HEK293T (cell line): ENCODE data around the gene OTUB2.

Experiments
- CTCF ChIA-PET: fragments of 350-600 bp; formaldehyde crosslinking; extraction: SDS; loops from one replicate; lab custom pipeline; 2021; ENCODE audit warnings: antibody characterized with exemption, inconsistent platforms; lab: Yijun Ruan, JAX
- POLR2A ChIA-PET: fragments of 350-600 bp; formaldehyde crosslinking; extraction: SDS; loops from one replicate; lab custom pipeline; 2020; ENCODE audit warnings: antibody characterized with exemption, inconsistent platforms; lab: Yijun Ruan, JAX
- DNase-seq: peaks from one replicate; pipeline ENCODE4 v3.0.0; 2012; ENCODE audit warnings: mixed read lengths; ENCODE audit errors: extremely low spot score
- ARNT ChIP-seq: fragments of 450-650 bp; IDR thresholded peaks from 2 replicates; pipeline ENCODE4 v1.6.1; 2017; ENCODE audit warnings: mild to moderate bottlenecking
- BHLHE40 ChIP-seq: fragments of 450-650 bp; IDR thresholded peaks from 2 replicates; pipeline ENCODE4 v1.6.1; 2016; ENCODE audit warnings: mild to moderate bottlenecking, moderate library complexity, borderline replicate concordance
- CTBP1 ChIP-seq: fragments of 450-650 bp; IDR thresholded peaks from 2 replicates; pipeline ENCODE4 v1.6.1; 2016; ENCODE audit warnings: borderline replicate concordance
- ELF4 ChIP-seq: fragments of 450-650 bp; IDR thresholded peaks from 2 replicates; pipeline ENCODE4 v1.6.1; 2017; ENCODE audit warnings: antibody characterized with exemption
- FOXA1 ChIP-seq: fragments of 450-650 bp; IDR thresholded peaks from 2 replicates; pipeline ENCODE4 v1.6.1; 2016; ENCODE audit warnings: mild to moderate bottlenecking
- FOXK2 ChIP-seq: fragments of 450-650 bp; IDR thresholded peaks from 2 replicates; pipeline ENCODE4 v1.6.1; 2016; ENCODE audit warnings: mild to moderate bottlenecking
- FOXM1 ChIP-seq: fragments of 450-650 bp; IDR thresholded peaks from 2 replicates; pipeline ENCODE4 v1.6.1; 2017; ENCODE audit warnings: mild to moderate bottlenecking, borderline replicate concordance
- HDGF ChIP-seq: fragments of 450-650 bp; IDR thresholded peaks from 2 replicates; pipeline ENCODE4 v1.6.1; 2017; ENCODE audit warnings: antibody characterized with exemption, borderline replicate concordance
- L3MBTL2 ChIP-seq: fragments of 450-650 bp; conservative IDR thresholded peaks from 2 replicates; pipeline ENCODE4 v1.6.1; 2016; ENCODE audit warnings: mild to moderate bottlenecking
- LEF1 ChIP-seq: fragments of 450-650 bp; IDR thresholded peaks from 2 replicates; pipeline ENCODE4 v1.6.1; 2017; ENCODE audit warnings: mild to moderate bottlenecking, borderline replicate concordance
- NFRKB ChIP-seq: fragments of 450-650 bp; IDR thresholded peaks from 2 replicates; pipeline ENCODE4 v1.6.1; 2016; ENCODE audit warnings: mild to moderate bottlenecking, moderate library complexity
- SP1 ChIP-seq: fragments of 450-650 bp; IDR thresholded peaks from 2 replicates; pipeline ENCODE4 v1.6.1; 2017
- SUZ12 ChIP-seq: fragments of 450-650 bp; IDR thresholded peaks from 2 replicates; pipeline ENCODE4 v1.6.1; 2016; ENCODE audit warnings: mild to moderate bottlenecking
- TARDBP ChIP-seq: fragments of 450-650 bp; IDR thresholded peaks from 2 replicates; pipeline ENCODE4 v1.6.1; 2016
- ZNF384 ChIP-seq: fragments of 450-650 bp; IDR thresholded peaks from 2 replicates; pipeline ENCODE4 v1.6.1; 2016
- TF ChIP-seq, protein P1 (sequence below): fragments of 450-650 bp; IDR thresholded peaks from 2 replicates; pipeline ENCODE4 v1.6.1; 2016

OTUB2 gene

GRCh38 chr14:94030571-94030970 lies 4.4 kb downstream of the OTUB2 start:
- no peak for DNase-seq
- ChIA-PET CTCF (no interaction called here), POLR2A (no interaction called here)
- no peak for TF ChIP-seq ZNF384
- no peak for TF ChIP-seq L3MBTL2
- TF ChIP-seq ARNT = no peak
- TF ChIP-seq NFRKB = no peak
- no peak for TF ChIP-seq FOXM1

- POLR2A ChIA-PET = no interaction called here
- no peak for TF ChIP-seq CTBP1
- no peak for TF ChIP-seq ELF4
- CTCF ChIA-PET = no interaction called here
- no peak for DNase-seq
These were observed 5.2 kb downstream of the OTUB2 start for GRCh38 chr14:94031161-94031882.

DNA sequence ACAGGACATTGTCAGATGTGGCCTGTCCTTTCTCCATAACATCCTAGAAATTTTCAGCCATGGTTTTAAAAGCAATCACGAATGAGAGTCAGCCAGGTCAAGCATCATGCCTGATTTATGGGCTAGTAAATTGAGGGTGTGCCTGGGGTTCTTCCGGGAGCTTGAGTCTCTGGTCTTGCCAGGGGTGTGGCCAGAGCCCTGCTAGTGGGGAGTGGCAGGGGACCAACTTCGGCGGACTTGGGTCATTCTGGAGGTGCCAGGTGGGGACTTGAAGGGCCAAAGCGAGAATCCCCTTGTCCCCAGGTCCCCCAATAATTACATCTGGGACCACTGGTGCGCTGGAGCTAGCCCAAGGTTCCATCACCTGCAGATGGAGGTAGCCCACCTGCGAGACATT lies 5.7 kb downstream of the OTUB2 start:
- ChIA-PET CTCF (no interaction called here), POLR2A (no interaction called here)
- no peak for DNase-seq
- TF ChIP-seq HDGF = no peak
- TF ChIP-seq FOXK2 = no peak
- TF ChIP-seq FOXM1 = no peak
- no peak for TF ChIP-seq ELF4
- TF ChIP-seq ARNT = no peak
- TF ChIP-seq ZNF384 = no peak

DNA sequence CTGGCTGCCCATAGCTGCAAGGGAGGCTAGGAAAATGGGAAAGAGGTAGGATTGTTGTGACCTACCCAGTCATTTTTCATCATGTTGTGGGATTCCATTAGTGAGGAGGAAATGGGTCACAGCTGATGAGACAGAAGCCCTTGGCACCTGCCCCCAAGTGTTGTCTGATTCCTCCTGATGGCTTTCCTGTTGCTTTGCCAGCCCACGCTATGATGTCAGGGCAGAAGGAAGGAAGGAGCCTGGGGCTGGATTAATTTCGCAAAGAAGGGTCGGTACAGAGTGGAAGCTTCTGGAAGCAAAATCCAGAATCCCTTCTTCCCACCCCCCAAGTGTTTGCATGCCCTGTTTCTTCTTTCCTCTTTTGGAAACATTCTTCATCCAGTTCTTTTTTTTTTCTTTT lies 8.7 kb downstream of the OTUB2 start:
- ChIA-PET CTCF (interaction anchor here (0.7 kb wide), 1 partner anchor 101 kb away, joined by 3 read pairs; no protein-coding TSS in a partner anchor), POLR2A (no interaction called here)
- TF ChIP-seq ZNF384 = no peak
- TF ChIP-seq BHLHE40 = no peak
- TF ChIP-seq L3MBTL2 = no peak
- TF ChIP-seq LEF1 = no peak
- TF ChIP-seq NFRKB = no peak
- no peak for TF ChIP-seq SP1
- TF ChIP-seq FOXM1 = no peak
- DNase-seq = no peak

DNA sequence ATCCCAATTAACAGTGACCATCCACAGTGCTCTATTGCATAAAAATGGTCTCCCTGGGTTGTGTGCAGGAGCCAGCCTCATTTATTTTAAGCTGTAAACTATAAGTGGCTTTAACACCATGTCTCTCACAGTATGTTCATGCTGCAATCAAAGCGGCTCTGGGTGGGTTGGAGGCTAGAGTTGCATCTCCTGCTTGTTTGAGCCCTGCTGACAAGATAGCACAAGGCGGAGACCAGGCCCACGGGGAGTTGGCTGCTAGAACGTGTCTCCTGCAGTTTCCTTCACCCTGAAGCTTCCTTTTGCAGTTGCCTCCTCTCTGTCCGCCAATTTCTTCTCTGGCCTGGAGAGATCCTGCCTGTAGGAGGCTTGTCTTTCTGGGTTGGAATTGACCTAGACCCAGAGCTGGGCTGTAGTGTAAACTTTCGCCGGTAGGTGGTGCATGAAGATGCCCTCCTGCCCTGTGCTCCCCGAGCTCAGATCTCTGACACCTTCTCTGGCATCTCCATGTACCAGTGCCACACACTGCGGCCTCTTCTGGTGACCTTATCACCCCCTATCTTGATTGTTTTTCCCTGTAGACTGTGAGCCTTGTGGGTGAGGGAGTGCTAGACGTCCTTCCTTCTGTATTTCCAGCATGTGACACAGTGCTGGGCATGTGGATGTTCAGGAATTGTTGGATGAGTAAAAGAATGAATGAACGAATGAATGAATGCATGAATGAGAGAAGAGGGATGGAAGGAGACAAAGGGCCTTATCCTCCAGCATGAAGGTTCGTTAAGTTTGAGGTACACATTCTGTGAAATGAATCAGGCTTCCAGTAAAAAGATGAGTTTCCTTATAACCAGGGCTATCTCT lies 10.4 kb downstream of the OTUB2 start:
- ChIA-PET POLR2A (interaction anchor here (0.6 to 1.2 kb wide), 3 partner anchors 8 to 45 kb away, joined by 4 read pairs; partner anchors contain the start of genes DDX24, IFI27L1 and OTUB2), CTCF (interaction anchor here (0.7 to 4.9 kb wide), 17 partner anchors 8 to 488 kb away, joined by 3 to 41 read pairs (median 3); partner anchors contain the start of gene IFI27L2)
- DNase-seq = peak; percentile 81
- TF ChIP-seq NFRKB = no peak
- TF ChIP-seq ARNT = no peak
- no peak for TF ChIP-seq LEF1
- TF ChIP-seq TARDBP = no peak

DNA sequence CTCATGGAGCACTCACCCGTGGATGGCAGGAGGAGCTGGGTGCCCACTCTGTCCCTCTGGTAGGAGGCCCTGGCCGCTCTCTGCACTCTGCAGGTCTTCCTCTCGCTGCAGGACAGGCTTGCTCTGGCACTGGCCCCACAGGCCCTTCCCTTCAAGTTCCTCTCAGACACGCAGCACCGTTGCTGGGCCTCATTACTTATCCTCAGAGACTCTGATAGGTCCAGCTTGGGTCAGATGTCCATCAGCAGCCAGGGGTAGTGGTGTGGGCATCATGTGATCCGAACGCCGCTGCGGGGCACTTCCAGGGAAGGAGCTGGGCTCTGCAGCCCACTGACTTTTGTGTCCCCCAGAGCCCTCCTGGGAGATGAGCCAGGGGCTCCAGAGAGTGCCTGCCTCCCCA lies 11.8 kb downstream of the OTUB2 start:
- CTCF ChIA-PET = interaction anchor here (1.1 to 4.9 kb wide), 2 partner anchors 12 to 100 kb away, joined by 3 to 41 read pairs; no protein-coding TSS in a partner anchor
- TF ChIP-seq FOXA1 (no peak), LEF1 (no peak), NFRKB (no peak), CTBP1 (no peak), FOXK2 (no peak), ARNT (no peak), HDGF (no peak), TARDBP (no peak), SUZ12 (no peak), ZNF384 (no peak), FOXM1 (no peak), ELF4 (no peak), L3MBTL2 (no peak), SP1 (no peak), BHLHE40 (no peak)
- TF ChIP-seq, protein P1, sequence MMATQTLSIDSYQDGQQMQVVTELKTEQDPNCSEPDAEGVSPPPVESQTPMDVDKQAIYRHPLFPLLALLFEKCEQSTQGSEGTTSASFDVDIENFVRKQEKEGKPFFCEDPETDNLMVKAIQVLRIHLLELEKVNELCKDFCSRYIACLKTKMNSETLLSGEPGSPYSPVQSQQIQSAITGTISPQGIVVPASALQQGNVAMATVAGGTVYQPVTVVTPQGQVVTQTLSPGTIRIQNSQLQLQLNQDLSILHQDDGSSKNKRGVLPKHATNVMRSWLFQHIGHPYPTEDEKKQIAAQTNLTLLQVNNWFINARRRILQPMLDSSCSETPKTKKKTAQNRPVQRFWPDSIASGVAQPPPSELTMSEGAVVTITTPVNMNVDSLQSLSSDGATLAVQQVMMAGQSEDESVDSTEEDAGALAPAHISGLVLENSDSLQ = no peak
- POLR2A ChIA-PET = interaction anchor here (1.0 to 1.1 kb wide), 2 partner anchors 12 to 99 kb away, joined by 3 read pairs; partner anchors contain the start of gene OTUB2
- no peak for DNase-seq

DNA sequence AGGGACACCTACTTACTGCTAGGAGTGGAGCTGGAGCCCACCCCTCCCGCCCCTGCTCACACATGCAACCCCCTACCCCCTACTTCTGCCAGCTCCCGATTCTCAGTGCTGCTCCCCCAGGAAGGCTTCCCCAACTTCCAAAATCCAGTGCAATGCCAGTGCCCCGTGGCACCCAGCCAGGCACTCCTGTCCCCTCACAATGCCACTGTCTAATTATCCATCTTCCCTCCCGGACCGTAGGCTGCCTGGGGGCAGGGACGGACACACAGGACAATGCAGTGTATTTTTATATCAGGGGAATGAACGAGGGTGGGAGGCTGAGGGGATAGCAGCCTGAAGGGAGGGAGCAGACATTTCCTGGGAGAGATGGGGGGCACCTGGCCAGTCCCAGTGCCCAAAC lies 12.4 kb downstream of the OTUB2 start:
- TF ChIP-seq FOXM1 (no peak), TARDBP (no peak), BHLHE40 (no peak), CTBP1 (no peak), ARNT (no peak), LEF1 (no peak), HDGF (no peak)

More for the DNA sequence above, 12.4 kb downstream of the OTUB2 start:
- ChIA-PET CTCF (interaction anchor here (4.9 kb wide), 1 partner anchor 99 kb away, joined by 41 read pairs; no protein-coding TSS in a partner anchor), POLR2A (interaction anchor here (1.0 to 1.1 kb wide), 2 partner anchors 13 to 98 kb away, joined by 3 read pairs; partner anchors contain the start of gene OTUB2)
- DNase-seq = no peak
